Gastroesophageal sphincter (tissue), 4 donors: ENCODE results near the gene RAPGEF5. TPM values are rescaled to one million over a fixed set of nuclear protein-coding genes. Genes with fewer than 3 reads are reported as not detected.

ENCODE experiments used
- ATAC-seq: fragments of 150-250 bp; one replicate; pipeline ENCODE4 v1.9.1; 2016; ENCODE audit warnings: mild to moderate bottlenecking, moderate library complexity
- H3K27ac ChIP-seq, 4 donors: fragments of 200-600 bp; sonication (generic) in 3 of 4; 1 replicate in 3 of 4; 2 replicates in 1 of 4; pipeline ENCODE4 v1.5.1; 2016 to 2019
- H3K27me3 ChIP-seq: fragments of 200-600 bp; sonication (generic); one replicate; pipeline ENCODE4 v1.5.1; 2019
- H3K36me3 ChIP-seq, 2 donors: fragments of 200-600 bp; sonication (generic); one replicate each; pipeline ENCODE4 v1.5.1; 2019; ENCODE audit warnings: control low read depth in 1 of 2
- H3K4me1 ChIP-seq, 3 donors: fragments of 200-600 bp; sonication (generic); 1 replicate in 2 of 3; 2 replicates in 1 of 3; pipeline ENCODE4 v1.5.1; 2016 to 2019; ENCODE audit warnings: control low read depth in 2 of 3
- H3K4me3 ChIP-seq, 2 donors: fragments of 200-600 bp; sonication (generic); one replicate each; pipeline ENCODE4 v1.5.1; 2019; ENCODE audit warnings: mild to moderate bottlenecking in 1 of 2, moderate library complexity in 1 of 2
- H3K9me3 ChIP-seq, 3 donors: fragments of 200-600 bp; sonication (generic); one replicate each; pipeline ENCODE4 v1.5.1; 2017 to 2019; ENCODE audit warnings: control low read depth in 2 of 3
- CTCF ChIP-seq, 4 experiments: fragments of 200-600 bp in 2 of 4; fragments of 450-650 bp in 2 of 4; sonication (generic) in 1 of 4; IDR thresholded peaks; one replicate each; pipeline ENCODE4 v1.5.1; 2017 to 2019; ENCODE audit warnings: antibody characterized with exemption in 4 of 4, mild to moderate bottlenecking in 2 of 4, moderate library complexity in 2 of 4
- EP300 ChIP-seq: sonication (generic); formaldehyde crosslinking; IDR thresholded peaks from one replicate; pipeline ENCODE4 v1.6.1; 2017; ENCODE audit warnings: antibody characterized with exemption, mild to moderate bottlenecking
- POLR2A ChIP-seq, 2 donors: fragments of 450-650 bp; IDR thresholded peaks; one replicate each; pipeline ENCODE4 v1.6.1; 2017; ENCODE audit warnings: antibody characterized with exemption in 2 of 2, mild to moderate bottlenecking in 2 of 2, moderate library complexity in 1 of 2
- POLR2AphosphoS5 ChIP-seq: sonication (generic); formaldehyde crosslinking; IDR thresholded peaks from one replicate; pipeline ENCODE4 v1.6.1; 2017; ENCODE audit warnings: antibody characterized with exemption
- WGBS, 2 donors: methylation state at CpG; one replicate each; pipeline ENCODE4 v1.1.5; 2018; ENCODE audit warnings: low coverage in 1 of 2; 5-methylcytosine and 5-hydroxymethylcytosine counted together
- total RNA-seq, 4 donors: library from RNA; depleted of rRNA; stranded (reverse); fragments of >200 nt; gene quantifications; one replicate each; pipeline ENCODE4 v1.1.0, GENCODE V29; 2016

The RAPGEF5 gene
- total RNA-seq, 4 donors from 2014 or later: 21.5 to 29.8 (median 26.6) TPM

GRCh38 chr7:22387583-22387982, 30.6 kb upstream of the RAPGEF5 start:
- 10 to 17% methylated on average over 1 to 4 of the region's 4 CpGs for WGBS, 2 donors
- Histone ChIP-seq H3K27me3 (no peaks in the 10 kb centered on the region), H3K4me3 (no peak overlapping the region), H3K4me1 (no peaks in the 10 kb centered on the region), H3K9me3 (no peaks in the 10 kb centered on the region), H3K27ac (no peak overlapping the region), H3K36me3 (no peaks in the 10 kb centered on the region)
- peak; percentile 40 for ATAC-seq
- no peak for TF ChIP-seq POLR2AphosphoS5
- no peak for TF ChIP-seq CTCF (IDR thresholded peaks at IDR 0.05)
- TF ChIP-seq POLR2A (IDR thresholded peaks at IDR 0.05): no peak
- no peak for TF ChIP-seq EP300

GRCh38 chr7:22386865-22387264, 29.9 kb upstream of the RAPGEF5 start:
- no peaks in the 10 kb centered on the region for H3K4me1 ChIP-seq
- no peaks in the 10 kb centered on the region for H3K27me3 ChIP-seq
- H3K36me3 ChIP-seq: no peaks in the 10 kb centered on the region
- H3K9me3 ChIP-seq: no peaks in the 10 kb centered on the region
- ATAC-seq: no peak
- H3K27ac ChIP-seq: no peak overlapping the region
- no peak overlapping the region for H3K4me3 ChIP-seq
- 50 to 89% methylated on average over 1 of the region's 1 CpG for WGBS, 2 donors
- TF ChIP-seq EP300 (no peak), POLR2A (IDR thresholded peaks at IDR 0.05) (no peak), CTCF (IDR thresholded peaks at IDR 0.05) (no peak), POLR2AphosphoS5 (no peak)

GRCh38 chr7:22386206-22386858, 29.4 kb upstream of the RAPGEF5 start:
- no peak for TF ChIP-seq EP300
- TF ChIP-seq POLR2AphosphoS5: no peak
- no peak for TF ChIP-seq CTCF (IDR thresholded peaks at IDR 0.05)
- TF ChIP-seq POLR2A (IDR thresholded peaks at IDR 0.05): no peak
- H3K4me1 ChIP-seq: no peaks in the 10 kb centered on the region
- no peaks in the 10 kb centered on the region for H3K27me3 ChIP-seq
- H3K9me3 ChIP-seq: no peaks in the 10 kb centered on the region
- no peak overlapping the region for H3K27ac ChIP-seq
- H3K4me3 ChIP-seq: no peak overlapping the region
- H3K36me3 ChIP-seq: no peaks in the 10 kb centered on the region
- no peak for ATAC-seq
- WGBS, 2 donors: 100% methylated on average over 2 of the region's 2 CpGs

- Histone ChIP-seq H3K9me3 (no peaks in the 10 kb centered on the region), H3K4me3 (no peak overlapping the region), H3K27me3 (no peaks in the 10 kb centered on the region), H3K4me1 (no peaks in the 10 kb centered on the region), H3K36me3 (no peaks in the 10 kb centered on the region), H3K27ac (no peak overlapping the region)
- ATAC-seq: no peak
- whole genome bisulfite sequencing, 2 donors: 93 to 95% methylated on average over 3 to 4 of the region's 4 CpGs
- TF ChIP-seq POLR2AphosphoS5 (no peak), EP300 (no peak), CTCF (IDR thresholded peaks at IDR 0.05) (no peak), POLR2A (IDR thresholded peaks at IDR 0.05) (no peak)
Observed at GRCh38 chr7:22385326-22385725, 28.4 kb upstream of the RAPGEF5 start.

GRCh38 chr7:22380333-22380732, 23.4 kb upstream of the RAPGEF5 start:
- ATAC-seq: no peak
- WGBS, 2 donors: 100% methylated on average over 1 of the region's 2 CpGs; no CpG with 5 or more reads in 1 of the 2 donors
- no peak for TF ChIP-seq CTCF (IDR thresholded peaks at IDR 0.05)
- no peak for TF ChIP-seq POLR2A (IDR thresholded peaks at IDR 0.05)
- TF ChIP-seq POLR2AphosphoS5: no peak
- Histone ChIP-seq H3K4me1 (no peaks in the 10 kb centered on the region), H3K27ac (no peak overlapping the region), H3K36me3 (no peaks in the 10 kb centered on the region), H3K27me3 (no peaks in the 10 kb centered on the region), H3K9me3 (no peaks in the 10 kb centered on the region), H3K4me3 (no peak overlapping the region)
